OCI-LY7 (cell line): ENCODE data around the gene CLEC4D.

Experiments
- EZH2phosphoT487 ChIP-seq: fragments of 200-600 bp; sonication (generic); IDR thresholded peaks from 2 replicates; pipeline ENCODE4 v1.6.1; 2018; ENCODE audit warnings: low read depth, borderline replicate concordance, mild to moderate bottlenecking, mixed run types, antibody characterized with exemption, low read length, moderate library complexity, mixed read lengths
- TF ChIP-seq, protein P1 (sequence below): fragments of 200-600 bp; sonication (generic); conservative IDR thresholded peaks from 2 replicates; pipeline ENCODE4 v1.5.1; 2014; ENCODE audit warnings: mild to moderate bottlenecking, antibody characterized with exemption, low read length, moderate library complexity, mixed read lengths

DNA sequence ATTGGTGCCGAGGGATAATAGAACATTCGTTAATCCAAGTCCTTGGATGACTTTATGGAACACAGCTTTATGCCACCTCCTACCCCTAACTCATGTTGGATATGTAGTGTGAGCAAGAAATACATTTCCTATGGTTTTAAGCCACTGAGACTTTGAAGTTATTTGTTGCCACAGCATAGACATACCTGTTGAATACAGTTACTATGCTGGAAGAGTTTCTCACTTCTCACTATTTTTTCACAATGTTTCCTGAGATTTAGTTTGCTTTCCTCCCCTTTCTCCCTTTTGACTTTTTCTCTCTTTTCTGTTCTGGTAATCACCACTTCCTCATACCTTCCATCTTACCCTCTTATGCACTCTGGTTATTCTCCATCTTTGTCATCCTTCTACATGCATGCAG is 34.9 kb downstream of the CLEC4D start:
- TF ChIP-seq, protein P1, sequence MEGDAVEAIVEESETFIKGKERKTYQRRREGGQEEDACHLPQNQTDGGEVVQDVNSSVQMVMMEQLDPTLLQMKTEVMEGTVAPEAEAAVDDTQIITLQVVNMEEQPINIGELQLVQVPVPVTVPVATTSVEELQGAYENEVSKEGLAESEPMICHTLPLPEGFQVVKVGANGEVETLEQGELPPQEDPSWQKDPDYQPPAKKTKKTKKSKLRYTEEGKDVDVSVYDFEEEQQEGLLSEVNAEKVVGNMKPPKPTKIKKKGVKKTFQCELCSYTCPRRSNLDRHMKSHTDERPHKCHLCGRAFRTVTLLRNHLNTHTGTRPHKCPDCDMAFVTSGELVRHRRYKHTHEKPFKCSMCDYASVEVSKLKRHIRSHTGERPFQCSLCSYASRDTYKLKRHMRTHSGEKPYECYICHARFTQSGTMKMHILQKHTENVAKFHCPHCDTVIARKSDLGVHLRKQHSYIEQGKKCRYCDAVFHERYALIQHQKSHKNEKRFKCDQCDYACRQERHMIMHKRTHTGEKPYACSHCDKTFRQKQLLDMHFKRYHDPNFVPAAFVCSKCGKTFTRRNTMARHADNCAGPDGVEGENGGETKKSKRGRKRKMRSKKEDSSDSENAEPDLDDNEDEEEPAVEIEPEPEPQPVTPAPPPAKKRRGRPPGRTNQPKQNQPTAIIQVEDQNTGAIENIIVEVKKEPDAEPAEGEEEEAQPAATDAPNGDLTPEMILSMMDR: no peak
- no peak for TF ChIP-seq EZH2phosphoT487
